CD4-positive, alpha-beta T cell treated with Interleukin-1 beta for 1 hour (primary cell): ENCODE measurements around the gene APOE.
A peak's percentile ranks its signal among the peaks of the same experiment; 100 is the strongest.
"Not testable (repeated sequence)": the region's sequence is repeated elsewhere in the genome, so short reads cannot be mapped to it uniquely, and the experiment has no call there.

Experiments used
- DNase-seq, 2 donors: peaks; one replicate each; pipeline ENCODE4 v3.0.0-alpha.2; 2020 to 2022

The APOE gene

GRCh38 chr19:44912854-44913253 lies 7.3 kb downstream of the APOE start:
- DNase-seq = no peak

- not testable (repeated sequence) for DNase-seq
These were observed 8.2 kb downstream of the APOE start for GRCh38 chr19:44913512-44914432.

- DNase-seq = peak; percentile 80
These were observed 9.0 kb downstream of the APOE start, which contains the start of gene APOC1 for GRCh38 chr19:44914433-44915206. Gene APOC1 (plus strand): TSS chr19:44914608. CDS start chr19:44914892, 284 bp downstream.

GRCh38 chr19:44924243-44924725 lies 18.7 kb downstream of the APOE start:
- DNase-seq = no peak

- peak in 1 of 2 donors; percentile 15 for DNase-seq
These were observed 19.7 kb downstream of the APOE start for GRCh38 chr19:44925114-44925891.

GRCh38 chr19:44926245-44927077 lies 20.9 kb downstream of the APOE start:
- not testable (repeated sequence) for DNase-seq

GRCh38 chr19:44927746-44928145 lies 22.1 kb downstream of the APOE start:
- DNase-seq = no peak

GRCh38 chr19:44930088-44930487 lies 24.5 kb downstream of the APOE start:
- DNase-seq = no peak

- no peak for DNase-seq
These were observed 25.9 kb downstream of the APOE start for GRCh38 chr19:44931541-44931940.

GRCh38 chr19:44939668-44940067 lies 34.1 kb downstream of the APOE start:
- DNase-seq = no peak

GRCh38 chr19:44942067-44942571 lies 36.5 kb downstream of the APOE start, which contains the start of gene APOC4:
Gene APOC4 (plus strand): TSS chr19:44942237. CDS start chr19:44942278, 41 bp downstream.
- no peak for DNase-seq

GRCh38 chr19:44943801-44944249 lies 38.2 kb downstream of the APOE start:
- peak in 1 of 2 donors; percentile 56 for DNase-seq

- DNase-seq = no peak
These were observed 41.5 kb downstream of the APOE start for GRCh38 chr19:44947041-44947581.

GRCh38 chr19:44948237-44948636 lies 42.6 kb downstream of the APOE start:
- DNase-seq = no peak

GRCh38 chr19:44948763-44949374 lies 43.3 kb downstream of the APOE start:
- no peak for DNase-seq

- no peak for DNase-seq
These were observed 44.0 kb downstream of the APOE start for GRCh38 chr19:44949550-44949949.

GRCh38 chr19:44951179-44952159 lies 45.9 kb downstream of the APOE start:
- peak; percentile 60 to 82 for DNase-seq

GRCh38 chr19:44954278-44954648 lies 48.7 kb downstream of the APOE start:
- DNase-seq = no peak
